Measurements from ENCODE around the gene VTI1A. TPM values are rescaled to one million over a fixed set of nuclear protein-coding genes. Genes with fewer than 3 reads are reported as not detected.

Gene VTI1A
- total RNA-seq, 1 donor from 2014 or later = 22.7 TPM

DNA sequence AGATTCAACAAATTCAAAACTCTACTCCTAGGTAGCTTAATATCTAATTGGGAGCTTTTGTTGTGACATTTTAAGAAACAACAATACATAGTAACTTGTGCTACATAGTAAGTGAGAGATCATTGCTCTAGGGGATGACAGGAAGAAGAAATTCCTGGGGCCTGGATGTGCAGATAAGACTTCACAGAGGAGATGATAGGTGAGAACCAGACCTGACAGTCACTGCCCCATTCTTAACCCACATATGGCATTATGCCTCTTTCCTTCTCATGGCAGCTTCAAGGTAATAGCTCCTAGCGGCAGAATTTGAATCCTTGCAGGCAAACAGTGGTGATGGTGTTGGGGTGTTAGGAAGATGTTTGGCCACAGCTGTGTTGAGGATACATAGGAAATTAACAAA lies 233.6 kb downstream of the VTI1A start:
- H3K4me3 Mint-ChIP-seq (ENCODE audit: unreplicated experiment) = no peak overlapping the region
- no peaks in the 10 kb centered on the region for H3K9me3 Mint-ChIP-seq (ENCODE audit: low read depth)
- H3K27ac Mint-ChIP-seq (ENCODE audit: unreplicated experiment) = no peak overlapping the region
- H3K4me1 Mint-ChIP-seq (ENCODE audit: low read depth) = no peaks in the 10 kb centered on the region
- H3K36me3 Mint-ChIP-seq (ENCODE audit: low read depth) = no peaks in the 10 kb centered on the region
- H3K27me3 Mint-ChIP-seq (ENCODE audit: low read depth) = no peaks in the 10 kb centered on the region
- TF ChIP-seq CTCF (IDR thresholded peaks at IDR 0.05) = no peak
- no peak for DNase-seq (ENCODE audit: low spot score)

DNA sequence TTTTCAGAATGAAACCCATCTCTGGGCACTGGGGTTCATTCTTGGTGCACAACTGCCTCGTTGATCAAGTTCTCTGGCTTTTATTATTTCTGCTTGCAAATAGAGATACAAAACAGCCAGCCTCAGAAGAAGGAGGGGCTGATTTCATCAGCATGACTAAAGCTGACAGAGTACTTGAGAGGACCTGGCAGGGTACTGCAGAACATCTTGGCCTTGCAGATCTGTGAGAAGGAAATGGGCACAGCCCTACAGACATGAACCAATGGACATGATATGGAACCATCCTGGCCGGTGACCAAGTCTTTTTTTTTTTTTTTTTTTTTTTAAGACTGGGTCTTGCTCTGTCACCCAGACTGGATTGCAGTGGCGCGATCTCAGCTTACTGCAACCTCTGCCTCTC lies 240.6 kb downstream of the VTI1A start:
- H3K27me3 Mint-ChIP-seq (ENCODE audit: low read depth) = no peaks in the 10 kb centered on the region
- DNase-seq (ENCODE audit: low spot score) = no peak
- H3K9me3 Mint-ChIP-seq (ENCODE audit: low read depth) = no peaks in the 10 kb centered on the region
- H3K27ac Mint-ChIP-seq (ENCODE audit: unreplicated experiment) = no peak overlapping the region
- H3K36me3 Mint-ChIP-seq (ENCODE audit: low read depth) = peaks cover 2% of the 10 kb centered on the region
- H3K4me3 Mint-ChIP-seq (ENCODE audit: unreplicated experiment) = no peak overlapping the region
- no peak for TF ChIP-seq CTCF (IDR thresholded peaks at IDR 0.05)
- no peaks in the 10 kb centered on the region for H3K4me1 Mint-ChIP-seq (ENCODE audit: low read depth)

DNA sequence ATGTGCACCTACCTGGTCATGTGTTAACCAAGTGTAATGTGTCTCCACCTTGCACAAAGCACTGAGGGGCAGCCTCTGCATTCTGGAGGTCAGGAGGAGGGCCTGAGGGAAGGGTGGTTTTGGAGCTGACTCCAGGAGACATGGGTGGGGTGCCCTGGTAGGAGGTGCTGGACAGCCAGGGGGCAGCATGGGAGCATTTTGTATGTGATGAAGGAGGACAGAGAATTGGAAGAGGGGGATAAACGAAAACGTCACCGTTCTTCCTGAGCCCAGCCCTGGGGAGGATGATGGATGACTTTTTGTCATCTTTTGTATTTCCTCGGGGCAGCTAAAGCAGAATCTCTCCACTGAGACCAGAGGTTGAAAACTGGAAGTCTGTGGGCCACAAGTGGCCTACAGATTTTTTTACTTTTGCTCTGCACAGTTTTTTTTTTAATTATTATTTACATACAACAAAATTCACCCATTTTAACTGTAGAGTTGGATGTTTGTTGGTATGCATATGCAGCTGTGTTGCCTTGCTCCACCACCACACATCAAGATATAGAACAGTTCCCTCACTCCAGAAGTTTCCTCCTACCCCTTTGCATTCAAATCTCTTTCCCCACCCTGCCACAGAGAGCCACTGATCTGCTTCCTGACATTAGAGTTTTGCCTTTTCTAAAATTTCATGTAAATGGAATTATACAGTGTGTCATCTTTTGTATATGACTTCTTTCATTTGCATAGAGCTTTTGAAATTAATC lies 242.5 kb downstream of the VTI1A start:
- H3K27me3 Mint-ChIP-seq (ENCODE audit: low read depth) = no peaks in the 10 kb centered on the region
- H3K27ac Mint-ChIP-seq (ENCODE audit: unreplicated experiment) = no peak overlapping the region
- peaks cover 2% of the 10 kb centered on the region for H3K36me3 Mint-ChIP-seq (ENCODE audit: low read depth)
- TF ChIP-seq CTCF (IDR thresholded peaks at IDR 0.05) = peak; percentile 71
- no peak overlapping the region for H3K4me3 Mint-ChIP-seq (ENCODE audit: unreplicated experiment)
- no peaks in the 10 kb centered on the region for H3K4me1 Mint-ChIP-seq (ENCODE audit: low read depth)
- no peak for DNase-seq (ENCODE audit: low spot score)
- no peaks in the 10 kb centered on the region for H3K9me3 Mint-ChIP-seq (ENCODE audit: low read depth)

DNA sequence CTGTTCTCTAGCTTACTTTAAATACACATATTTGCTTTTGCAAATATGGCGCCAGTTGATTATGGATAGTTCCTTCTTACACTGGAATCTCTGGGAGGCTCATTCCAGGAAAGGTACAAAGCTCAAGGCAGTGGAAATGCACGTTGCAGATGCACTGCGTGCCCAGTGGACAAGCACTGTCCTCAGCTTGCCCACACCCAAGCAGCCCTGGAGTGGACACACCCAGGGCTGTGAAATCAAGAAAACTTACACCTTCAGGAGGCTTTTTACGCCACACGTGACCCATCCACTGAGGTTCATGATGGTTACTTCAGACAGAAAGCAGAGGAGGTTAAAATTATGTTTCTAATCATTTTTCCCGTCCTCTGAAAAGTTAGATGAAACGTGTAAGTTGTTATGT lies 248.5 kb downstream of the VTI1A start:
- Mint-ChIP-seq H3K27ac (ENCODE audit: unreplicated experiment) (no peak overlapping the region), H3K27me3 (ENCODE audit: low read depth) (no peaks in the 10 kb centered on the region), H3K4me1 (ENCODE audit: low read depth) (peaks cover 15% of the 10 kb centered on the region), H3K36me3 (ENCODE audit: low read depth) (no peaks in the 10 kb centered on the region), H3K9me3 (ENCODE audit: low read depth) (no peaks in the 10 kb centered on the region), H3K4me3 (ENCODE audit: unreplicated experiment) (no peak overlapping the region)
- DNase-seq (ENCODE audit: low spot score) = no peak
- no peak for TF ChIP-seq CTCF (IDR thresholded peaks at IDR 0.05)

DNA sequence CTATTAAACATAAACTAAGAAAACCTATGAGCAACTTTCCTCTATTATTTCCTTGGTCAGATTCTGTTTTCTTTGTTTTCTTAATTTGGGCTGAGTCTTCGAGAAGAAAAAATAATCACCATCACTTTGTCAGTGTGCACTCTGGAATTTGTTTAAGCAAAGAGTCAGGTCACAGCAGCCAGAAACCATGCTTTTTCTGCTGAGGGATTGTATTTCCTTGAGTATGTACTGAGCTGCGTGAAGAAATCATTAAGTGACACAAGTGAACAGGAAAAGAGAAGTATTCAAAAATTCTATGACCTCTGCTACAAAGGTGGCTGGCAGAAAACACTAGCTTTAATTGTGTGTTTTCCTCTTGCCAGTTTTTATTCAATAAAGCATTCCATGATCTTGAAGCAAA lies 249.6 kb downstream of the VTI1A start:
- no peak for TF ChIP-seq CTCF (IDR thresholded peaks at IDR 0.05)
- H3K4me1 Mint-ChIP-seq (ENCODE audit: low read depth) = peaks cover 22% of the 10 kb centered on the region

More for the DNA sequence above, 249.6 kb downstream of the VTI1A start:
- Mint-ChIP-seq H3K9me3 (ENCODE audit: low read depth) (no peaks in the 10 kb centered on the region), H3K27me3 (ENCODE audit: low read depth) (no peaks in the 10 kb centered on the region), H3K4me3 (ENCODE audit: unreplicated experiment) (no peak overlapping the region), H3K36me3 (ENCODE audit: low read depth) (no peaks in the 10 kb centered on the region), H3K27ac (ENCODE audit: unreplicated experiment) (no peak overlapping the region)
- DNase-seq (ENCODE audit: low spot score) = no peak
